GM12892 (cell line): ENCODE results near the gene RNF152.
"Not testable (repeated sequence)": the region's sequence is repeated elsewhere in the genome, so short reads cannot be mapped to it uniquely, and the experiment has no call there.

Experiments
- DNase-seq: peaks from one replicate; pipeline ENCODE4 v3.0.0; 2011; ENCODE audit not compliant: insufficient read length
- FAIRE-seq: peaks from 2 replicates; lab custom pipeline; 2011; peaks lifted over from hg19 to GRCh38; lab: Jason Lieb, UNC
- POLR2A ChIP-seq: IDR thresholded peaks from 2 replicates; pipeline ENCODE4 v1.6.1; 2011; ENCODE audit warnings: low read depth, low read length, control low read depth
- POLR2AphosphoS5 ChIP-seq: IDR thresholded peaks from 2 replicates; pipeline ENCODE4 v1.6.1; 2011; ENCODE audit warnings: low read depth, low read length, control low read depth
- TAF1 ChIP-seq: IDR thresholded peaks from 2 replicates; pipeline ENCODE4 v1.6.1; 2011; ENCODE audit warnings: low read depth, mild to moderate bottlenecking, control low read depth, low read length, borderline replicate concordance

Gene RNF152

GRCh38 chr18:61827591-61827990 lies 65.2 kb downstream of the RNF152 start:
- TF ChIP-seq POLR2A (no peak), POLR2AphosphoS5 (no peak), TAF1 (no peak)
- no peak for DNase-seq
- FAIRE-seq: no peak

GRCh38 chr18:61825386-61825785 lies 67.4 kb downstream of the RNF152 start:
- DNase-seq: no peak
- FAIRE-seq: no peak
- no peak for TF ChIP-seq POLR2AphosphoS5
- TF ChIP-seq POLR2A: no peak
- TF ChIP-seq TAF1: no peak

GRCh38 chr18:61824733-61825363 lies 68.0 kb downstream of the RNF152 start:
- no peak for TF ChIP-seq POLR2A
- TF ChIP-seq TAF1: no peak
- TF ChIP-seq POLR2AphosphoS5: no peak
- no peak for FAIRE-seq

GRCh38 chr18:61823595-61823994 lies 69.2 kb downstream of the RNF152 start:
- TF ChIP-seq POLR2A (no peak), TAF1 (no peak), POLR2AphosphoS5 (no peak)
- no peak for FAIRE-seq
- DNase-seq: no peak

More at GRCh38 chr18:61824733-61825363, 68.0 kb downstream of the RNF152 start:
- DNase-seq: no peak

GRCh38 chr18:61822879-61823278 lies 69.9 kb downstream of the RNF152 start:
- FAIRE-seq: no peak
- no peak for DNase-seq
- TF ChIP-seq POLR2AphosphoS5: no peak
- no peak for TF ChIP-seq POLR2A
- TF ChIP-seq TAF1: no peak

GRCh38 chr18:61821748-61822147 lies 71.1 kb downstream of the RNF152 start:
- FAIRE-seq (no peak), DNase-seq (no peak)
- no peak for TF ChIP-seq POLR2AphosphoS5

GRCh38 chr18:61820882-61821281 lies 71.9 kb downstream of the RNF152 start:
- no peak for FAIRE-seq

GRCh38 chr18:61817086-61817485 lies 75.7 kb downstream of the RNF152 start:
- DNase-seq (no peak), FAIRE-seq (no peak)
- TF ChIP-seq TAF1 (no peak), POLR2A (no peak), POLR2AphosphoS5 (no peak)

More at GRCh38 chr18:61820882-61821281, 71.9 kb downstream of the RNF152 start:
- no peak for TF ChIP-seq POLR2AphosphoS5
- no peak for TF ChIP-seq TAF1
- no peak for TF ChIP-seq POLR2A
- no peak for DNase-seq

- DNase-seq (no peak), FAIRE-seq (no peak)
- no peak for TF ChIP-seq POLR2AphosphoS5
- TF ChIP-seq TAF1: no peak
- no peak for TF ChIP-seq POLR2A
Measured at GRCh38 chr18:61815885-61816470, 76.8 kb downstream of the RNF152 start.

- no peak for FAIRE-seq
- DNase-seq: no peak
- TF ChIP-seq POLR2A (no peak), POLR2AphosphoS5 (no peak), TAF1 (no peak)
Measured at GRCh38 chr18:61808286-61808685, 84.5 kb downstream of the RNF152 start.

GRCh38 chr18:61803393-61803792 lies 89.4 kb downstream of the RNF152 start:
- FAIRE-seq (no peak), DNase-seq (no peak)
- TF ChIP-seq POLR2AphosphoS5 (no peak), POLR2A (no peak), TAF1 (no peak)

- FAIRE-seq (no peak), DNase-seq (no peak)
Measured at GRCh38 chr18:61797696-61798590, 94.9 kb downstream of the RNF152 start.

GRCh38 chr18:61791031-61791430 lies 101.8 kb downstream of the RNF152 start:
- no peak for FAIRE-seq
- no peak for DNase-seq
- TF ChIP-seq POLR2A (no peak), POLR2AphosphoS5 (no peak), TAF1 (no peak)

More at GRCh38 chr18:61797696-61798590, 94.9 kb downstream of the RNF152 start:
- TF ChIP-seq POLR2AphosphoS5 (no peak), POLR2A (no peak), TAF1 (no peak)

GRCh38 chr18:61787011-61787670 lies 105.7 kb downstream of the RNF152 start:
- not testable (repeated sequence) for DNase-seq, FAIRE-seq
